Mucosa of descending colon (tissue), 3 donors: ENCODE data around the gene PTPRQ. TPM values are rescaled to one million over a fixed set of nuclear protein-coding genes. Genes with fewer than 3 reads are reported as not detected.

Experiments
- ATAC-seq: fragments of 200-7000 bp; cut with Tn5 transposase; one replicate; pipeline ENCODE4 v1.9.1; 2020; ENCODE audit warnings: mild to moderate bottlenecking, moderate library complexity
- DNase-seq, 3 donors: peaks; one replicate each; pipeline ENCODE4 v3.0.0-alpha.2; 2020
- H3K36me3 ChIP-seq: fragments of 200-600 bp; one replicate; pipeline ENCODE4 v1.8.0; 2021; ENCODE audit warnings: low read depth, mild to moderate bottlenecking
- H3K4me1 ChIP-seq: fragments of 200-600 bp; one replicate; pipeline ENCODE4 v1.8.0; 2021; ENCODE audit warnings: low read depth, mild to moderate bottlenecking
- H3K4me3 ChIP-seq: fragments of 200-600 bp; one replicate; pipeline ENCODE4 v1.8.0; 2021; ENCODE audit warnings: mild to moderate bottlenecking
- H3K9me3 ChIP-seq: fragments of 200-600 bp; one replicate; pipeline ENCODE4 v1.8.0; 2021; ENCODE audit warnings: mild to moderate bottlenecking
- intact Hi-C, 2 donors: fragments of 100-400 bp; cut with DNase I in 1 of 2; cut with micrococcal nuclease in 1 of 2; formaldehyde crosslinking; loops; one replicate each; pipeline versions ENCODE4 v1.11.0 to v1.11.1; 2022; cut with DNase I, micrococcal nuclease
- total RNA-seq, 3 donors: library from RNA; stranded (reverse); fragmentation: NEBNext Ultra II Directional in 2 of 3; extraction: Animal tissue kit (Norgen Biotek cat#: 25700) in 2 of 3; gene quantifications; one replicate each; pipeline versions ENCODE4 v1.2.1 to v1.2.4, GENCODE V29; 2021 to 2023
- TF ChIP-seq, protein P1 (sequence below): fragments of 200-600 bp; IDR thresholded peaks from one replicate; pipeline ENCODE4 v1.8.0; 2022; ENCODE audit warnings: antibody characterized with exemption, mild to moderate bottlenecking
- donor health status: DM: no; HTN: no; CAD: no; lungs with moderate emphysema.
- donor health status: DM: no; HTN: no; CAD: no.
- donor health status: DM: no; HTN: yes; CAD: no.

The PTPRQ gene
- total RNA-seq, 3 donors from 2014 or later, result 0.16 TPM; not detected in 2

DNA sequence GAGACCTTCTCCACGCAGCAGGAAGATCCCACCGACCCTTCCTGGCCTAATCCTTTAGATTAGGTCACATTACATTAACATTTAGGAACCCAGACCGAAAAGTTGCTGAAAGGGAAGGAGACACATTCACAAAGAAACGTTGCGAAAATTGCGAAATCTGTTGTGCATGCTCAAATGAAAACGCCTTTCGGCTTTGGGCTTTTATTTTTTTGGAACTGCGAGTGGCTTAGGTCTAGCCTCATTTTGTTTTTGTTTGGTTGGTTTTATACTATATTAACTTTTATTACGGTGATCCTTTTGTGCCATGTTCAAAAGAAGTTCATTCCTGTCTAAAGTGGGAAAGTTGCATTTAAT is 264.9 kb downstream of the PTPRQ start:
- intact Hi-C loops, result no loop called here
- no peak for DNase-seq
- Histone ChIP-seq H3K4me1 (no peaks in the 10 kb centered on the region), H3K9me3 (no peaks in the 10 kb centered on the region), H3K36me3 (no peaks in the 10 kb centered on the region), H3K4me3 (no peak overlapping the region)
- ATAC-seq, result no peak
- TF ChIP-seq, protein P1, sequence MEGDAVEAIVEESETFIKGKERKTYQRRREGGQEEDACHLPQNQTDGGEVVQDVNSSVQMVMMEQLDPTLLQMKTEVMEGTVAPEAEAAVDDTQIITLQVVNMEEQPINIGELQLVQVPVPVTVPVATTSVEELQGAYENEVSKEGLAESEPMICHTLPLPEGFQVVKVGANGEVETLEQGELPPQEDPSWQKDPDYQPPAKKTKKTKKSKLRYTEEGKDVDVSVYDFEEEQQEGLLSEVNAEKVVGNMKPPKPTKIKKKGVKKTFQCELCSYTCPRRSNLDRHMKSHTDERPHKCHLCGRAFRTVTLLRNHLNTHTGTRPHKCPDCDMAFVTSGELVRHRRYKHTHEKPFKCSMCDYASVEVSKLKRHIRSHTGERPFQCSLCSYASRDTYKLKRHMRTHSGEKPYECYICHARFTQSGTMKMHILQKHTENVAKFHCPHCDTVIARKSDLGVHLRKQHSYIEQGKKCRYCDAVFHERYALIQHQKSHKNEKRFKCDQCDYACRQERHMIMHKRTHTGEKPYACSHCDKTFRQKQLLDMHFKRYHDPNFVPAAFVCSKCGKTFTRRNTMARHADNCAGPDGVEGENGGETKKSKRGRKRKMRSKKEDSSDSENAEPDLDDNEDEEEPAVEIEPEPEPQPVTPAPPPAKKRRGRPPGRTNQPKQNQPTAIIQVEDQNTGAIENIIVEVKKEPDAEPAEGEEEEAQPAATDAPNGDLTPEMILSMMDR, result no peak

DNA sequence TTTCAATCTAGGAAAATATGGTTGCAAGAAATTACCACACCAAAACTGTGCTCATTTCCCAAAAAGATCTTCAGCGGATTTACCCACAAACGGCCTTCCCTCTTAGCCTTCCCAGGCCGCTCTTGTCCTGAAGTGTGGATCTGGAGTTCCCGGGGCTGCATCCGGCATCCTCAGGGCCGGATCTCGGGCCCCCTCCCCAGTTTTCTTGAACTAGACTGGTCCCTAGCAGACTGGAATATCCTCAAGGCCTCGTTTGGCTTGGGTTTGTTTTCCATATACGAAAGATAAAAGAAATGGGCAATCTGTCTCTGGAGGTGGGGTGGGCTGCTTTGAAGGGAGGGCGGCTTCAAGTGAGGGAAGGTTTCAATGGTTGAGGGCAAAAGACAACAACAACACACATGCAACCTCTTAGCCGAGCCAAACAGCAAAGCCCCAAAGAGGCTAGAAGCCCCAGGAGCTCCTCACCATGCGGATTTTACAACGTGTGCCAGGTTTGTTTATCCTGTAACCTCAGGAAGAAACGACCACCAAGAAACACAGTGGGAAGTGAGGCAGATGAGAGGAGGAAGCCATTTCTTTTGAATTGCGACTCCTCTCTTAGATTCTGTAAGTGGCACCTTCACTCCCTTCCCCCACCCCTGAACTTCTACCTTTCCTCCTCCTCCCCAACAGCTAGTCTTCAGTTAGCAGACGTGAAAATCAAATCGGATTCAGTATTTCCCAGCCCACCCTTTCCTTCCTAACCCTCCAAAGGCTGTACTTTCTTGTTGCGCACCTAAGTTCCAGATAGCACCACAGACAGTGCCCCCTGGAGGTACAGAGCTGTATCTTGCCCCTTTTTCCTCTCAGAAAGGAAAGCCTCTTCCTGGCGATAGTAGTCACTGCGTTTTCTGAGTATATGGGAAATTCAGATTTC is 266.0 kb downstream of the PTPRQ start:
- DNase-seq, result no peak
- intact Hi-C loops, result no loop called here
- Histone ChIP-seq H3K4me3 (no peak overlapping the region), H3K36me3 (no peaks in the 10 kb centered on the region), H3K9me3 (no peaks in the 10 kb centered on the region), H3K4me1 (no peaks in the 10 kb centered on the region)
- TF ChIP-seq, protein P1, result no peak
- ATAC-seq, result no peak

DNA sequence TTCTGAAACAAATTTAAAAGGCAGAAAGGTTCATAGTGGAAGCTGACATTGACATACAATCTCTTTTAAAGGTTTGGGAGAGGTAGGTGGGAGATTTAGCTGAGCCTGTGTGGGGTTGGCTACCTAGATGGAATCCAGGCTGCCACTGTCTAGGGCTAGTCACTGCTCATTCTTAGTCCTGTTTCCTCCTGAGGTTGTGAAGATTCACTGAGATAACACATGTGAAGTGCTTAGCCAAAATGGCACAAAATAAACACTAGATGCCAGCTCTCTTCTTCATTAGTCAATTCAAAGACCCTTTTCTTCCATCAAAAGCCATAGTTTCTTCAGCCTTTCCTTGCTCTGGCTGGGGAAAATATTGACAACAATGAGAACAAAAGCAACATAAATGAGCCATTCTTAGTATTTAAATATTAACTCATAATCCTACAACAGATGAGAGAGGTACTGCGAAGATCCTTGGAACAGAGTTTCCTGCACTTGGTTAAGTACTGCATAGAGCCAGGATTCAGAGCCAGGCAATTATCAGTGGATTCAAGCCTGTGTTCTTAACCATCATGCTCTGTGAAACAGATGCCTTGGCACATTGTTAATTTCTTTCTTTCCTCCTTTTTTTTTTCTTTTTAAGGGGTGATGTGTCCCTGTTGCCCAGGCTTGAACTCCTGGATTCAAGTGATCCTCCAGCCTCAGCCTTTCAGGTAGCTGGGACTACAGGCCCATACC is 266.9 kb downstream of the PTPRQ start:
- Histone ChIP-seq H3K9me3 (no peaks in the 10 kb centered on the region), H3K4me3 (no peak overlapping the region), H3K4me1 (no peaks in the 10 kb centered on the region), H3K36me3 (no peaks in the 10 kb centered on the region)
- DNase-seq, result no peak
- TF ChIP-seq, protein P1, result no peak
- intact Hi-C loops, result no loop called here
- ATAC-seq, result no peak

DNA sequence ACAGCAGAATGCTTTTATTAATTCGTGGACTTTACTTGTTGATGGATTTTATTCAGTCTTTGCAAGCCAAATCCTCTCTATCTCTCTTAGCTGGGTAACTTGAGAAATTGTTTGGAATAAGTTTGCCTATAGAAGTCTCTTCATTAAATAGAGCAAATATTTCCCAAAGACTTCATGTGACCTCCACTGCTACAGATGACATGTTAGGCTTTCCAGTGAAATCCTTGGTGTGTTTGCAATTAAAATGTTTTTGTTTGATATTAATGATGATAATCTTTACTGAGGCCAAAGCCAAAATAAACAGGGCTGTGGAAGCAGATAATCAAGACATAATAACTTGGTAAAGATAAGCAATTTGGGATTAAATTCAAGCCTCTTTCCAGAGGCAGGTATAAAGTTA is 267.8 kb downstream of the PTPRQ start:
- H3K9me3 ChIP-seq, result no peaks in the 10 kb centered on the region
- H3K4me1 ChIP-seq, result no peaks in the 10 kb centered on the region
- TF ChIP-seq, protein P1, result no peak
- intact Hi-C loops, result no loop called here
- DNase-seq (no peak), ATAC-seq (no peak)
- H3K4me3 ChIP-seq, result no peak overlapping the region
- no peaks in the 10 kb centered on the region for H3K36me3 ChIP-seq

DNA sequence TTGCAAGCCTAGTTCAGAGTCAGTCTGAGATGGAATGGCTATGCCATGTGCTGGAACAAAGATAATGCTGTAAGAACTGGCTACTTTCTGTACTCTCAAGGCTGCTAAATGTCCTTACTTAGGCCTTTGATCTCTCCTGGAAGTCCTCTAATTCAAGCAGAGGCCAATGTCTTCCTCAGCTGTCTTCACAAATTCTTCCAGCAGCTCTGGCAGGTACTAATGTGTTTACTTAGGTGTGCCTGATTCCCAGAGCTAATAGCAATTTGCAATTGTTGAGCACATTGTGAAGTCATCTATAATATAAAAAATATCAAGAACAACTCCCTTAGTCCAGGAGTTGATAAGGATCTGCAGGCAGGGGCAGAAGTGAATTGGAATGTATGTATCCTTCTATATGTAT is 268.8 kb downstream of the PTPRQ start:
- H3K4me3 ChIP-seq, result no peak overlapping the region
- intact Hi-C loops, result no loop called here
- no peak for DNase-seq
- no peaks in the 10 kb centered on the region for H3K4me1 ChIP-seq
- H3K36me3 ChIP-seq, result no peaks in the 10 kb centered on the region
- TF ChIP-seq, protein P1, result no peak
- ATAC-seq, result no peak
- H3K9me3 ChIP-seq, result no peaks in the 10 kb centered on the region
